Activated T-helper 9 cell treated with anti-CD3 and anti-CD28 coated beads, Interleukin-2, amount 50 U/mL, for 16 hours (primary cell): Measurements from ENCODE around the gene BLVRB.
A peak's percentile ranks its signal among the peaks of the same experiment; 100 is the strongest.
"Not testable (repeated sequence)": the region's sequence is repeated elsewhere in the genome, so short reads cannot be mapped to it uniquely, and the experiment has no call there.

Experiments used
- DNase-seq: peaks from one replicate; pipeline ENCODE4 v3.0.0-alpha.2; 2020; ENCODE audit warnings: low read depth

BLVRB gene

GRCh38 chr19:40465557-40466218 is at the start of gene BLVRB:
TSS of gene BLVRB (minus strand) at chr19:40465745. CDS start at chr19:40465688, 57 bp downstream.
- peak; percentile 99 for DNase-seq

GRCh38 chr19:40513741-40514315 is 48.3 kb upstream of the BLVRB start:
- DNase-seq = no peak

DNA sequence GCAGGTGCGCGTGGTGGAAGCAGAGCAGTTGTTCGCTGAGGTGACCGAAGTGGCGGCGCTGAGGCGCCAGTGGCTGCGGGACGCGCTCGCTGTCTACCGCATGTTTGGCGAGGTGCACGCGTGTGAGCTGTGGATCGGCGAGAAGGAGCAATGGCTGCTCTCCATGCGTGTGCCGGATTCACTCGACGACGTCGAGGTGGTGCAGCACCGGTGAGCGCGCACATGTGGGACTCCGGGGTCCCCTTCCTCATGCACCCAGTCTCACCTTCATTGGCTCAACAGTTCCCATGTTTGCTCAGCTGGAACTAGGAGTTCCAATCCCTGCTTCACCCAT is 47.8 kb upstream of the BLVRB start:
- DNase-seq = no peak

GRCh38 chr19:40512473-40513344 is 47.2 kb upstream of the BLVRB start:
- no peak for DNase-seq

- DNase-seq = no peak
Observed at GRCh38 chr19:40512110-40512472, 46.5 kb upstream of the BLVRB start.

GRCh38 chr19:40511487-40511886 is 45.9 kb upstream of the BLVRB start:
- DNase-seq = no peak

DNA sequence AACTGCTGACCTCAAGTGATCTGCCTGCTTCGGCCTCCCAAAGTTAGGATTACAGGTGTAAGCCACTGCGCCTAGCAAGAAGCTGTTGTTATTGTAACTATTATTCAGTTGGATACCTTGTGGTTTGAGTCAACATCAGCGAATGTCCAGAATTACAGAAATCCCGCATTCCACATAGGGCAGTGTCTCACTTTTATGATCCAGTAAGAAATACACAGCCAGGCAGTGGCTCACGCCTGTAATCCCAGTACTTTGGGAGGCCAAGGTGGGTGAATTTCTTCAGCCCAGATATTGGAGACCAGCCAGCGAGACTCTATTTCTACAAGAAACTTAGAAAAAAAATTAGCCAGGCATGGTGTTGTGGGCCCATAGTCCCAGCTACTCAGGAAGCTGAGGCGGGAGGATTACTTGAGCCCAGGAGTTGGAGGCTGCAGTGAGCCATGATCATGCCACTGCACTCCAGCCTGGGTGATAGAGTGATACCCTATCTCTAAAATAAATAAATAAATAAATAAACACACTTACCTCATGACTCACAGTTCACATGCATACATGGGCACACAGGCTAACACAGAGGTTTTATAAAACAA is 45.1 kb upstream of the BLVRB start:
- no peak for DNase-seq

- no peak for DNase-seq
Observed at GRCh38 chr19:40508739-40509260, 43.3 kb upstream of the BLVRB start.

DNA sequence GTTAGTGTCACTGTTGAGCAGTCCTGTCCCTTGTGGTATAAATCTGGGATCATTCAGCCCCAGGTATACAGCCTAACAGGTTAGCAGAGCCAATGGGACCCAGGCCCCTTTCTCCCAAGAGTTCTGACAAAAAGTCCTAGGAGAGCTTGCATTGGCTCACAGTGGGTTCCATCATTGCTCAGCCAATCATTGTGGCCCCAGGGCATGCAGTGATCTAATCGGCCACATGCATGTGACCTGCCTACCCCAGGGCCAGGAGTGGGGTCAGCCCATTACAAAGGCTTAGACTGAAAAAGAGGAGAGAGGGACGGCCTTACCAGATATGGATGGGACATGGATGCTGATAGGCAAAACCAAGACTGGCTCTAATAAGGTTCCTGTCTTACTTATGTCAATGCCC is 42.3 kb upstream of the BLVRB start:
- DNase-seq = no peak

- no peak for DNase-seq
Observed at GRCh38 chr19:40506099-40506498, 40.6 kb upstream of the BLVRB start.

DNA sequence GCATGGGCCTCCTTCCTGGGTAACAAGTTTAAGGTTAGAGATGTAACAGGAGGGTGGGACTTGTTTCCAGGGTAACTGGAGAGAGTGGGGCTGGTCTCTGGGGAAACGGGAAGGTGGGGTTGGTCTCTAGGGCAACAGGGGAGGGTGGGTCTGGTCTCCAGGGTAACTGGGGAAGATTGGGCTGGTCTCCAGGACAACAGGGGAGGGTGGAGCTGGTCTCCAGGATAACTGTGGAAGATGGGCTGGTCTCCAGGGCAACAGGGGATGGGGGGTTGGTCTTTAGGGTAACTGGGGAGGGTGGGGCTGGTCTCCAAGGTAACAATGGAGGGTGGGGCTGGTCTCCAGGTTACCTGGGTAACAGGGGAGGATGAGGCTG is 37.8 kb upstream of the BLVRB start:
- DNase-seq = no peak

GRCh38 chr19:40502647-40503319 is 37.2 kb upstream of the BLVRB start:
- no peak for DNase-seq

GRCh38 chr19:40502081-40502480 is 36.5 kb upstream of the BLVRB start:
- no peak for DNase-seq

GRCh38 chr19:40501599-40501998 is 36.1 kb upstream of the BLVRB start:
- DNase-seq = no peak

- not testable (repeated sequence) for DNase-seq
Observed at GRCh38 chr19:40500678-40501530, 35.4 kb upstream of the BLVRB start.

DNA sequence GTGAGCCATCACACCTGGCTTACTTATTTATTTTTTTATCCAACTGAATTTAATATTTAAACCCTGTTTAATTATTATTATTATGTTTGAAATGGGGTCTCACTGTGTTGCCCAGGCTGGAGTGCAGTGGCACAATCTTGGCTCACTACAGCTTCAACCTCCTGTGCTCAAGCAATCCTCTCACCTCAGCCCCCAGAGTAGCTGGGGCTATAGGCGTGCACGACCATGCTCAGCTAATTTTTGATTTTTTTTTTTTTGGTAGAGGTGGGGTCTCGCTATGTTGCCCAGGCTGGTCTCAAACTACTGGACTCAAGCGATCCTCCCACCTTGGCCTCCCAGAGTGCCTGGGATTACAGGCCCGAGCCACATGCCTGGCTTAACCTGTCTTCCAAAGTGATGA is 33.8 kb upstream of the BLVRB start:
- DNase-seq = no peak

GRCh38 chr19:40497214-40497613 is 31.7 kb upstream of the BLVRB start:
- no peak for DNase-seq

DNA sequence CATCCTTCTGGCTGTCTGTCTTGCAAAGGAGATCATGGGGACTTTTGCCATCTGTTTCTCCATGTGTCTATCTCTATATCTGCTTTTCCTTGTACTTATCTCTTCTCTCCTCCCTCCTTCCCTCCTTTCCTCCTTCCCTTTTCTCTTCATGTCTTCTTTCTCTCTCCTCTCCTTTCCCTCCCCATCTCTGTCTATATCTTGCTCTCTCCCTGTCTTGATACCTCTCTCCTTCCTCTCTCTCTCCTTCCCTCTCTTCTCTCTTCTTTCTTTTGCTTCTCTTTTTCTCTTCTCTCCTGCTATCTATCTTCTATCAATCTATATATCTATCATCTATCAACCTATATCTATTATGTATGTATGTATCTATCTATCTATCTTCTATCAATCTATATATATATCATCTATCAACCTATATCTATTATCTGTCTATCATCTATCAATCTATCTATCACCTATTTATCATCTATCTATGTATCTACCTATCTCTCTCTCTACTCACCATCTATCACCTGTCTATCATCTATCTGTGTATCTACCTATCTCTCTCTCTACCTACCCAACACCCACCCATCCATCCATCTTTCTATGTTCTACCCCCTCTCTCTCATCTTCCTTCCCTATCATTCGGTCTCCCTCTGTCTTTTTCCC is 28.8 kb upstream of the BLVRB start:
- no peak for DNase-seq

DNA sequence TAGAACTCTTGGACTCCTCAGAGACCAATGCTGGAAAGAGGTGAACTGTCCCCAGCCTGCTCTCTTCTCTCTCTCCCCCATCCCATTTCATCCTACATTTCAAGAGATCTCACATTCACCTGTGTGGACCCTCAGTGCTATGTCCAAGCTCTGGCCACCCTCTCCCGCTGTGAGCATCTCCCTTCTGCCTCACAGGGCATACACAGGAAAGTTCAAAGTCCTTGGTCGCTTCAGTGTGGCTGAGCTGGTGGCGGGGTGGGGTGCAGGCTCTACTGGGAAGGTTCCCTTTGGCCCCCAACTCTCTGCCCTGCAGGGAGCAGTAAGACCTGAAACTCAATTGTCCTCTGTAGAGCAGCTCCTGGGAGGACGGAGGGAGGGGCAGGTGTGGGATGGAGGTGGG is 28.2 kb upstream of the BLVRB start:
- DNase-seq = no peak

DNA sequence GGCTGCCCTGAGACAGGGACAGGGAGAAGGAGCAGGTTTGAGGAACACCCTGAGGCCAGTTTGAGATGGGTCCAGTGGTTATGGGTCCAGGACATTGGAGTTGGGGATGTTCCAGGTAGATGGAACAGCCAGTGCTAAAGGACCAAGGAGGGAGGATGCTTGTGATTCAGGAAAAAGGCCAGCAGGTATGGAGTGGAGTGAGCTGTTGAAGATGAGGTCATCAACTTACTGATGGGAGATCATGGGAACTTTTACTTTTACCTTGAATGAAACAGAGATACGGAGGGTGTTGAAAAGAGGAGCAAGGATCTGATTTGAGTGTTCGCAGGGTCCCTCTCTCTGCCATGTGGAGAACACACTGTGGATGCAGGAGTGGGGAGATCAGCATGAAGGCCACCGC is 26.7 kb upstream of the BLVRB start:
- no peak for DNase-seq

DNA sequence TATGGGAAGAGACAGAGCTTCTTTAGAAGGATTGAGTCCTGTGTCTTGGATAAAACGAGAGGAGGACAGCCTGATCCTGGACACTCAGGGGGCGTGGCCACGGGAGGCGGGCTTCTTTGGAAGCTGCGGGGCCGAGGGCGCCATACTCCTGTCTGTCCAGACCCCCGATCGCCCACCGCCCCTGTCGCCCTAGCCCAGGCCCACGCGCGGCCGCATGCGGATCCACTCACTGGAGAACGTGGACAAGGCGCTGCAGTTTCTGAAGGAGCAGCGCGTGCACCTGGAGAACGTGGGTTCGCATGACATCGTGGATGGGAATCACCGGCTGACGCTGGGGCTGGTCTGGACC is 24.3 kb upstream of the BLVRB start:
- DNase-seq = no peak
